Transverse colon (tissue), 4 donors: ENCODE measurements around the gene CMTR2.

ENCODE experiments used
- EP300 ChIP-seq: sonication (generic); formaldehyde crosslinking; IDR thresholded peaks from one replicate; pipeline ENCODE4 v1.6.1; 2017; ENCODE audit warnings: antibody characterized with exemption, low read depth
- POLR2A ChIP-seq: fragments of 450-650 bp; IDR thresholded peaks from one replicate; pipeline ENCODE4 v1.6.1; 2016; ENCODE audit warnings: antibody characterized with exemption, mild to moderate bottlenecking, moderate library complexity
- POLR2AphosphoS5 ChIP-seq, 3 donors: sonication (generic); formaldehyde crosslinking; IDR thresholded peaks; one replicate each; pipeline ENCODE4 v1.6.1; 2016; ENCODE audit warnings: antibody characterized with exemption in 3 of 3
- TF ChIP-seq, protein P1 (sequence below), 5 experiments: fragments of 200-600 bp in 3 of 5; fragments of 450-650 bp in 2 of 5; sonication (generic) in 3 of 5; IDR thresholded peaks; 1 replicate in 2 of 5; 2 replicates in 3 of 5; pipeline ENCODE4 v1.5.1; 2016 to 2017; ENCODE audit warnings: antibody characterized with exemption in 5 of 5, inconsistent platforms in 3 of 5, mild to moderate bottlenecking in 2 of 5, moderate library complexity in 1 of 5

DNA sequence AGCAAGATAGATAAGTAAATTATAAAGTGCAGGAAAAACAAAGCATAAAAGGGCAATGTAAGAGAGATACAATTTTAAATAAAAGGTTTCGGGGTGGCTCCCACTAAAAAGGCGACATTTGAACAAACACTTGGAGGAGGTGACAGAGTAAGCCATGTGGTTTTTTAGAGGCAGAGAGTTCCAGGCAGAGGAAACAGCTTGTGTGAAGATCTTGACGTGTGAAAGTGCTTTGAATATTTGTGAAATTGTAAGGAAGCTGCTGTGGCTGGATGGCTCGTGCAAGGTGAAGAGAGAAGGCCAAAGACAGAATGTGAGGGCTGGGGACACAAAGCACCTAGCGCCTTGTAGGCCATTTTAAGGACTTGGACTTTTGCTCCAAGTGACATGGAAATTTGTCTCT, 30.1 kb downstream of the CMTR2 start:
- TF ChIP-seq, protein P1, sequence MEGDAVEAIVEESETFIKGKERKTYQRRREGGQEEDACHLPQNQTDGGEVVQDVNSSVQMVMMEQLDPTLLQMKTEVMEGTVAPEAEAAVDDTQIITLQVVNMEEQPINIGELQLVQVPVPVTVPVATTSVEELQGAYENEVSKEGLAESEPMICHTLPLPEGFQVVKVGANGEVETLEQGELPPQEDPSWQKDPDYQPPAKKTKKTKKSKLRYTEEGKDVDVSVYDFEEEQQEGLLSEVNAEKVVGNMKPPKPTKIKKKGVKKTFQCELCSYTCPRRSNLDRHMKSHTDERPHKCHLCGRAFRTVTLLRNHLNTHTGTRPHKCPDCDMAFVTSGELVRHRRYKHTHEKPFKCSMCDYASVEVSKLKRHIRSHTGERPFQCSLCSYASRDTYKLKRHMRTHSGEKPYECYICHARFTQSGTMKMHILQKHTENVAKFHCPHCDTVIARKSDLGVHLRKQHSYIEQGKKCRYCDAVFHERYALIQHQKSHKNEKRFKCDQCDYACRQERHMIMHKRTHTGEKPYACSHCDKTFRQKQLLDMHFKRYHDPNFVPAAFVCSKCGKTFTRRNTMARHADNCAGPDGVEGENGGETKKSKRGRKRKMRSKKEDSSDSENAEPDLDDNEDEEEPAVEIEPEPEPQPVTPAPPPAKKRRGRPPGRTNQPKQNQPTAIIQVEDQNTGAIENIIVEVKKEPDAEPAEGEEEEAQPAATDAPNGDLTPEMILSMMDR (IDR thresholded peaks at IDR 0.05) = no peak
- no peak for TF ChIP-seq EP300
- no peak for TF ChIP-seq POLR2A
- TF ChIP-seq POLR2AphosphoS5 (IDR thresholded peaks at IDR 0.05) = no peak
